ENCODE results near the gene DCTN5.
"Not testable (repeated sequence)": the region's sequence is repeated elsewhere in the genome, so short reads cannot be mapped to it uniquely, and the experiment has no call there.

Gene DCTN5

GRCh38 chr16:23640931-23641765 lies at the start of gene DCTN5, which contains the start of gene PALB2:
TSS of gene DCTN5 (plus strand) at chr16:23641466. CDS start at chr16:23641543, 77 bp downstream.
TSS of gene PALB2 (minus strand) at chr16:23641310. CDS start at chr16:23641157, 153 bp downstream.
- DNase-seq (ENCODE audit: low spot score) = peak; percentile 95

GRCh38 chr16:23594186-23594585 lies 47.1 kb upstream of the DCTN5 start:
- no peak for DNase-seq (ENCODE audit: low spot score)

- no peak for DNase-seq (ENCODE audit: low spot score)
Observed at GRCh38 chr16:23595246-23595950, 45.9 kb upstream of the DCTN5 start.

- peak; percentile 87 for DNase-seq (ENCODE audit: low spot score)
Observed at GRCh38 chr16:23595951-23596720, 45.1 kb upstream of the DCTN5 start, which contains the start of gene NDUFAB1. TSS of gene NDUFAB1 (minus strand) at chr16:23596316. CDS start at chr16:23596290, 26 bp downstream.

GRCh38 chr16:23597003-23597756 lies 44.1 kb upstream of the DCTN5 start:
- peak; percentile 69 for DNase-seq (ENCODE audit: low spot score)

GRCh38 chr16:23607726-23608125 lies 33.5 kb upstream of the DCTN5 start:
- DNase-seq (ENCODE audit: low spot score) = no peak

GRCh38 chr16:23608194-23608593 lies 33.1 kb upstream of the DCTN5 start:
- DNase-seq (ENCODE audit: low spot score) = no peak

GRCh38 chr16:23609929-23610328 lies 31.3 kb upstream of the DCTN5 start:
- DNase-seq (ENCODE audit: low spot score) = no peak

GRCh38 chr16:23610905-23611304 lies 30.4 kb upstream of the DCTN5 start:
- not testable (repeated sequence) for DNase-seq (ENCODE audit: low spot score)

GRCh38 chr16:23611936-23612335 lies 29.3 kb upstream of the DCTN5 start:
- DNase-seq (ENCODE audit: low spot score) = no peak

- no peak for DNase-seq (ENCODE audit: low spot score)
Observed at GRCh38 chr16:23615805-23616204, 25.5 kb upstream of the DCTN5 start.

- no peak for DNase-seq (ENCODE audit: low spot score)
Observed at GRCh38 chr16:23624092-23624491, 17.2 kb upstream of the DCTN5 start.

GRCh38 chr16:23629516-23629915 lies 11.8 kb upstream of the DCTN5 start:
- DNase-seq (ENCODE audit: low spot score) = no peak

- DNase-seq (ENCODE audit: low spot score) = not testable (repeated sequence)
Observed at GRCh38 chr16:23631874-23632273, 9.4 kb upstream of the DCTN5 start.

GRCh38 chr16:23634461-23635036 lies 6.7 kb upstream of the DCTN5 start:
- DNase-seq (ENCODE audit: low spot score) = no peak

- no peak for DNase-seq (ENCODE audit: low spot score)
Observed at GRCh38 chr16:23635958-23636357, 5.3 kb upstream of the DCTN5 start.

- DNase-seq (ENCODE audit: low spot score) = peak; percentile 15
Observed at GRCh38 chr16:23640615-23640930, 693 bp upstream of the DCTN5 start.

- no peak for DNase-seq (ENCODE audit: low spot score)
Observed at GRCh38 chr16:23642246-23642774, 1.0 kb downstream of the DCTN5 start.

GRCh38 chr16:23650674-23651416 lies 9.6 kb downstream of the DCTN5 start:
- DNase-seq (ENCODE audit: low spot score) = no peak

GRCh38 chr16:23651943-23652468 lies 10.7 kb downstream of the DCTN5 start:
- DNase-seq (ENCODE audit: low spot score) = no peak

Measured in cerebellar cortex (tissue), 1 donor.